HepG2 (cell line): Measurements from ENCODE around the gene TOR1A. TPM values are rescaled to one million over a fixed set of nuclear protein-coding genes. Genes with fewer than 3 reads are reported as not detected.
A peak's percentile ranks its signal among the peaks of the same experiment; 100 is the strongest.

Experiments
- FOXC1 ChIP-seq: sonication (generic); formaldehyde crosslinking; IDR thresholded peaks from 2 replicates; pipeline ENCODE4 v1.8.0; 2022; ENCODE audit warnings: mild to moderate bottlenecking, missing genetic modification reagents, borderline replicate concordance
- FOXK1 ChIP-seq: sonication (generic); formaldehyde crosslinking; IDR thresholded peaks from 2 replicates; pipeline ENCODE4 v1.4.0; 2020; ENCODE audit warnings: low read depth, missing genetic modification reagents, borderline replicate concordance
- HDAC2 ChIP-seq: sonication (generic); formaldehyde crosslinking; IDR thresholded peaks from 2 replicates; pipeline ENCODE4 v1.4.0; 2020; ENCODE audit warnings: missing genetic modification reagents
- ISL2 ChIP-seq: sonication (generic); formaldehyde crosslinking; IDR thresholded peaks from 2 replicates; pipeline ENCODE4 v1.5.0; 2020; ENCODE audit warnings: missing genetic modification reagents
- KLF15 ChIP-seq: sonication (generic); formaldehyde crosslinking; IDR thresholded peaks from 2 replicates; pipeline ENCODE4 v1.8.1; 2023; ENCODE audit warnings: borderline replicate concordance, mild to moderate bottlenecking, inconsistent platforms, missing genetic modification reagents, mixed read lengths
- SMAD9 ChIP-seq: sonication (generic); formaldehyde crosslinking; IDR thresholded peaks from 2 replicates; pipeline ENCODE4 v1.5.1; 2020; ENCODE audit warnings: mild to moderate bottlenecking, missing genetic modification reagents
- U2AF1 ChIP-seq: fragments of 200-400 bp; formaldehyde crosslinking; optimal IDR thresholded peaks from 2 replicates; pipeline ENCODE3; 2017; ENCODE audit warnings: mild to moderate bottlenecking, low read depth, low read length
- ZFAT ChIP-seq: sonication (generic); formaldehyde crosslinking; conservative IDR thresholded peaks from 2 replicates; pipeline ENCODE4 v1.8.1; 2023; ENCODE audit warnings: missing genetic modification reagents, inconsistent platforms
- ZNF329 ChIP-seq: sonication (generic); formaldehyde crosslinking; IDR thresholded peaks from 2 replicates; pipeline ENCODE4 v1.9.0; 2021; ENCODE audit warnings: low read depth, mild to moderate bottlenecking, missing genetic modification reagents
- ZNF557 ChIP-seq: sonication (generic); formaldehyde crosslinking; IDR thresholded peaks from 2 replicates; pipeline ENCODE4 v1.4.0; 2020; ENCODE audit warnings: missing genetic modification reagents
- ZNF768 ChIP-seq: sonication (generic); formaldehyde crosslinking; IDR thresholded peaks from 2 replicates; pipeline ENCODE4 v1.4.0; 2020; ENCODE audit warnings: missing genetic modification reagents
- ZSCAN12 ChIP-seq: sonication (generic); formaldehyde crosslinking; IDR thresholded peaks from 2 replicates; pipeline ENCODE4 v1.9.0; 2021; ENCODE audit warnings: mild to moderate bottlenecking, missing genetic modification reagents
- polyA plus RNA-seq, 8 experiments: library from polyadenylated mRNA; depleted of rRNA in 3 of 8; stranded (reverse) in 7 of 8; unstranded in 1 of 8; fragments of >200 nt; fragmentation: Illumina TruSeq in 4 of 8; extraction: Trizol in 4 of 8; gene quantifications; 2 replicates each; pipeline versions ENCODE4 v1.2.1 to v1.2.3, GENCODE V29; 2011 to 2016; ENCODE audit warnings: low read depth in 4 of 8, missing spikeins in 1 of 8, mixed read lengths in 1 of 8; ENCODE audit not compliant: insufficient read depth in 1 of 8
- total RNA-seq, 5 experiments: library from RNA; depleted of rRNA; stranded (reverse); fragments of >200 nt; fragmentation: Illumina TruSeq; extraction: Trizol; gene quantifications; 2 replicates each; pipeline ENCODE4 v1.2.3, GENCODE V29; 2016; ENCODE audit warnings: low read depth in 1 of 5
- TF ChIP-seq, protein P1 (sequence below): sonication (generic); formaldehyde crosslinking; IDR thresholded peaks from 2 replicates; pipeline ENCODE4 v1.5.0; 2020; ENCODE audit warnings: mild to moderate bottlenecking, missing genetic modification reagents, moderate library complexity
- TF ChIP-seq, protein P2 (sequence below): sonication (generic); formaldehyde crosslinking; IDR thresholded peaks from 2 replicates; pipeline ENCODE4 v1.4.0; 2020; ENCODE audit warnings: missing genetic modification reagents
- TF ChIP-seq, protein P3 (sequence below): sonication (generic); formaldehyde crosslinking; IDR thresholded peaks from 2 replicates; pipeline ENCODE4 v1.8.0; 2022; ENCODE audit warnings: mild to moderate bottlenecking, missing genetic modification reagents
- TF ChIP-seq, protein P4 (sequence below): sonication (generic); formaldehyde crosslinking; IDR thresholded peaks from 2 replicates; pipeline ENCODE4 v1.4.0; 2020; ENCODE audit warnings: low read depth, mild to moderate bottlenecking, missing genetic modification reagents
- TF ChIP-seq, protein P5 (sequence below), 2 experiments: sonication (generic) in 1 of 2; formaldehyde crosslinking in 1 of 2; IDR thresholded peaks; 2 replicates each; pipeline versions ENCODE4 v1.4.0 to v1.6.1; 2016 to 2020; ENCODE audit warnings: borderline replicate concordance in 1 of 2, low read depth in 1 of 2, mild to moderate bottlenecking in 1 of 2, missing genetic modification reagents in 1 of 2
- TF ChIP-seq, protein P6 (sequence below): IDR thresholded peaks from 2 replicates; pipeline ENCODE4 v1.6.1; 2016; ENCODE audit warnings: missing compliant biosample characterization, missing genetic modification reagents, borderline replicate concordance

The TOR1A gene
- total and polyA plus RNA-seq, 2 of the 13 experiments (the other 11 are each of a cell fraction or from before 2014, with no cell fraction given) = 31.6 to 41.4 TPM

DNA sequence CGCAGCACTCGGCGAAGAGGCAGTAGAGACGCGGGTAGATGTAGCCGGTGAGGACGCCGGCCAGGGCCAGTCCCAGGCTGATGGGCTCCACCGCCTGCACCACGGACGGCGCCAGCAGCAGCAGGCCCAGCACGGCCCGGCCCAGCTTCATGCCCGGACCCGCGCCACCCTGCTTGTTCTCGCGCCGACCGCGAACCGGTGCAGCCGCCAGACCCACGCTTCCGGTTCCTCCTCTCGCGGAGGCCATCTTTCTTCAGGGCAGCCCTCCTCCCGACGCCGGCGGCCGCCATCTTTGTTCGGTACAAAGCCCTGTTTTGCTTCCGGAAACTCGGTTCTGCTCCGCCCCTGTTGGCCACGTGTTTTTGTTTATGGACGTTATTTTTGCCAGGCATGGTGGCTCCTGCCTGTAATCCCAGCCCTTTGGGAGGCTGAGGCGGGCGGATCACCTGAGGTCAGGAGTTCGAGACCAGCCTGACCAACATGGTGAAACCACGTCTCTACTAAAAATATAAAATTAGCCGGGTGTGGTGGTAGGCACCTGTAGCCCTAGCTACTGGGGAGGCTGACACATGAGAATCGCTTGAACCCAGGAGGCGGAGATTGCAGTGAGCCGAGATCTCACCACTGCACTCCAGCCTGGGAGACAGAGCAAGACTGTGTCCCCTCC, at the start of gene TOR1A (continued):
- TF ChIP-seq, protein P1, sequence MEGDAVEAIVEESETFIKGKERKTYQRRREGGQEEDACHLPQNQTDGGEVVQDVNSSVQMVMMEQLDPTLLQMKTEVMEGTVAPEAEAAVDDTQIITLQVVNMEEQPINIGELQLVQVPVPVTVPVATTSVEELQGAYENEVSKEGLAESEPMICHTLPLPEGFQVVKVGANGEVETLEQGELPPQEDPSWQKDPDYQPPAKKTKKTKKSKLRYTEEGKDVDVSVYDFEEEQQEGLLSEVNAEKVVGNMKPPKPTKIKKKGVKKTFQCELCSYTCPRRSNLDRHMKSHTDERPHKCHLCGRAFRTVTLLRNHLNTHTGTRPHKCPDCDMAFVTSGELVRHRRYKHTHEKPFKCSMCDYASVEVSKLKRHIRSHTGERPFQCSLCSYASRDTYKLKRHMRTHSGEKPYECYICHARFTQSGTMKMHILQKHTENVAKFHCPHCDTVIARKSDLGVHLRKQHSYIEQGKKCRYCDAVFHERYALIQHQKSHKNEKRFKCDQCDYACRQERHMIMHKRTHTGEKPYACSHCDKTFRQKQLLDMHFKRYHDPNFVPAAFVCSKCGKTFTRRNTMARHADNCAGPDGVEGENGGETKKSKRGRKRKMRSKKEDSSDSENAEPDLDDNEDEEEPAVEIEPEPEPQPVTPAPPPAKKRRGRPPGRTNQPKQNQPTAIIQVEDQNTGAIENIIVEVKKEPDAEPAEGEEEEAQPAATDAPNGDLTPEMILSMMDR (CRISPR knock-in tag) = 0 out of 2 replicates have a peak, but pooled peaks have one; percentile 2
- TF ChIP-seq FOXK1 (CRISPR knock-in tag) (peak; percentile 100), FOXC1 (CRISPR knock-in tag) (peak; percentile 71), ZNF768 (CRISPR knock-in tag) (peak; percentile 73; the same call in 1 of the 2 replicates), ZNF329 (no peak), SMAD9 (CRISPR knock-in tag) (no peak), KLF15 (CRISPR knock-in tag) (no peak; the same call in 1 of the 2 replicates), ZNF557 (CRISPR knock-in tag) (peak; percentile 52; the same call in 1 of the 2 replicates), HDAC2 (peak; percentile 90), ZFAT (CRISPR knock-in tag) (no peak), ISL2 (peak; percentile 71), U2AF1 (no peak), ZSCAN12 (no peak)
- TF ChIP-seq, protein P2, sequence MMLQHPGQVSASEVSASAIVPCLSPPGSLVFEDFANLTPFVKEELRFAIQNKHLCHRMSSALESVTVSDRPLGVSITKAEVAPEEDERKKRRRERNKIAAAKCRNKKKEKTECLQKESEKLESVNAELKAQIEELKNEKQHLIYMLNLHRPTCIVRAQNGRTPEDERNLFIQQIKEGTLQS (CRISPR knock-in tag) = peak; percentile 50; the same call in 1 of the 2 replicates
- TF ChIP-seq, protein P3, sequence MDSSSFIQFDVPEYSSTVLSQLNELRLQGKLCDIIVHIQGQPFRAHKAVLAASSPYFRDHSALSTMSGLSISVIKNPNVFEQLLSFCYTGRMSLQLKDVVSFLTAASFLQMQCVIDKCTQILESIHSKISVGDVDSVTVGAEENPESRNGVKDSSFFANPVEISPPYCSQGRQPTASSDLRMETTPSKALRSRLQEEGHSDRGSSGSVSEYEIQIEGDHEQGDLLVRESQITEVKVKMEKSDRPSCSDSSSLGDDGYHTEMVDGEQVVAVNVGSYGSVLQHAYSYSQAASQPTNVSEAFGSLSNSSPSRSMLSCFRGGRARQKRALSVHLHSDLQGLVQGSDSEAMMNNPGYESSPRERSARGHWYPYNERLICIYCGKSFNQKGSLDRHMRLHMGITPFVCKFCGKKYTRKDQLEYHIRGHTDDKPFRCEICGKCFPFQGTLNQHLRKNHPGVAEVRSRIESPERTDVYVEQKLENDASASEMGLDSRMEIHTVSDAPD (CRISPR knock-in tag) = peak; percentile 64; the same call in 1 of the 2 replicates
- TF ChIP-seq, protein P4, sequence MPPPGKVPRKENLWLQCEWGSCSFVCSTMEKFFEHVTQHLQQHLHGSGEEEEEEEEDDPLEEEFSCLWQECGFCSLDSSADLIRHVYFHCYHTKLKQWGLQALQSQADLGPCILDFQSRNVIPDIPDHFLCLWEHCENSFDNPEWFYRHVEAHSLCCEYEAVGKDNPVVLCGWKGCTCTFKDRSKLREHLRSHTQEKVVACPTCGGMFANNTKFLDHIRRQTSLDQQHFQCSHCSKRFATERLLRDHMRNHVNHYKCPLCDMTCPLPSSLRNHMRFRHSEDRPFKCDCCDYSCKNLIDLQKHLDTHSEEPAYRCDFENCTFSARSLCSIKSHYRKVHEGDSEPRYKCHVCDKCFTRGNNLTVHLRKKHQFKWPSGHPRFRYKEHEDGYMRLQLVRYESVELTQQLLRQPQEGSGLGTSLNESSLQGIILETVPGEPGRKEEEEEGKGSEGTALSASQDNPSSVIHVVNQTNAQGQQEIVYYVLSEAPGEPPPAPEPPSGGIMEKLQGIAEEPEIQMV (CRISPR knock-in tag) = peak; percentile 80
- TF ChIP-seq, protein P5, sequence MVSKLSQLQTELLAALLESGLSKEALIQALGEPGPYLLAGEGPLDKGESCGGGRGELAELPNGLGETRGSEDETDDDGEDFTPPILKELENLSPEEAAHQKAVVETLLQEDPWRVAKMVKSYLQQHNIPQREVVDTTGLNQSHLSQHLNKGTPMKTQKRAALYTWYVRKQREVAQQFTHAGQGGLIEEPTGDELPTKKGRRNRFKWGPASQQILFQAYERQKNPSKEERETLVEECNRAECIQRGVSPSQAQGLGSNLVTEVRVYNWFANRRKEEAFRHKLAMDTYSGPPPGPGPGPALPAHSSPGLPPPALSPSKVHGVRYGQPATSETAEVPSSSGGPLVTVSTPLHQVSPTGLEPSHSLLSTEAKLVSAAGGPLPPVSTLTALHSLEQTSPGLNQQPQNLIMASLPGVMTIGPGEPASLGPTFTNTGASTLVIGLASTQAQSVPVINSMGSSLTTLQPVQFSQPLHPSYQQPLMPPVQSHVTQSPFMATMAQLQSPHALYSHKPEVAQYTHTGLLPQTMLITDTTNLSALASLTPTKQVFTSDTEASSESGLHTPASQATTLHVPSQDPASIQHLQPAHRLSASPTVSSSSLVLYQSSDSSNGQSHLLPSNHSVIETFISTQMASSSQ (IDR thresholded peaks at IDR 0.05; ENCODE audit: low read depth) = no peak; the same call in 1 of the 2 replicates
- TF ChIP-seq, protein P5 (CRISPR knock-in tag; IDR thresholded peaks at IDR 0.05; ENCODE audit: borderline replicate concordance) = peak; percentile 69; the same call in 1 of the 2 replicates
- TF ChIP-seq, protein P6, sequence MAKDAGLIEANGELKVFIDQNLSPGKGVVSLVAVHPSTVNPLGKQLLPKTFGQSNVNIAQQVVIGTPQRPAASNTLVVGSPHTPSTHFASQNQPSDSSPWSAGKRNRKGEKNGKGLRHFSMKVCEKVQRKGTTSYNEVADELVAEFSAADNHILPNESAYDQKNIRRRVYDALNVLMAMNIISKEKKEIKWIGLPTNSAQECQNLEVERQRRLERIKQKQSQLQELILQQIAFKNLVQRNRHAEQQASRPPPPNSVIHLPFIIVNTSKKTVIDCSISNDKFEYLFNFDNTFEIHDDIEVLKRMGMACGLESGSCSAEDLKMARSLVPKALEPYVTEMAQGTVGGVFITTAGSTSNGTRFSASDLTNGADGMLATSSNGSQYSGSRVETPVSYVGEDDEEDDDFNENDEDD (CRISPR knock-in tag) = peak; percentile 80; the same call in 1 of the 2 replicates
